HepG2 (cell line): ENCODE results near the gene FAM81A. TPM values are rescaled to one million over a fixed set of nuclear protein-coding genes. Genes with fewer than 3 reads are reported as not detected.

Experiments
- ATAC-seq: fragments of 200-7000 bp; cut with Tn5 transposase; 3 replicates; pipeline ENCODE4 v1.9.1; 2020; ENCODE audit warnings: mild to moderate bottlenecking, moderate library complexity
- BruUV-seq: library from RNA; stranded (reverse); fragments of 400-500 nt; replicated peaks from 2 replicates; lab custom pipeline; 2021; lab: Mats Ljungman, UMichigan
- CTCF ChIA-PET: fragments of 300-600 bp; formaldehyde crosslinking; extraction: SDS; loops from one replicate; lab custom pipeline; 2021; ENCODE audit warnings: low total read pairs, inconsistent platforms, low intra/inter-chr PET ratio; lab: Yijun Ruan, JAX
- POLR2A ChIA-PET: fragments of 350-600 bp; sonication (Branson Sonifier 250); formaldehyde crosslinking; loops from one replicate; lab custom pipeline; 2020; ENCODE audit warnings: antibody characterized with exemption, inconsistent platforms; lab: Yijun Ruan, JAX
- DNase-seq: peaks from one replicate; pipeline ENCODE4 v3.0.0-alpha.2; 2015; ENCODE audit warnings: low spot score
- FAIRE-seq: peaks from 3 replicates; lab custom pipeline; 2011; peaks lifted over from hg19 to GRCh38; lab: Jason Lieb, UNC
- H2AFZ ChIP-seq: one replicate; pipeline ENCODE4 v1.6.1; 2011; ENCODE audit warnings: low read length, inconsistent platforms
- H3K27ac ChIP-seq: fragments of 300-600 bp; 3 replicates; pipeline ENCODE4 v1.8.0; 2011; ENCODE audit warnings: mixed run types, mild to moderate bottlenecking, mixed read lengths, low read length, inconsistent platforms; ENCODE audit not compliant: insufficient read depth; ENCODE audit errors: extremely low read length
- H3K27me3 ChIP-seq, 2 experiments: fragments of 200-600 bp in 1 of 2; 2 replicates in 1 of 2; 3 replicates in 1 of 2; pipeline versions ENCODE4 v1.6.0 to v1.8.0; 2011; ENCODE audit warnings: low read length in 2 of 2, mild to moderate bottlenecking in 2 of 2, moderate library complexity in 2 of 2, inconsistent platforms in 1 of 2; ENCODE audit not compliant: insufficient read depth in 2 of 2, control insufficient read depth in 1 of 2
- H3K36me3 ChIP-seq, 2 experiments: fragments of 200-600 bp in 1 of 2; replicated peaks in 1 of 2; 2 replicates in 1 of 2; 3 replicates in 1 of 2; pipeline versions ENCODE4 v1.5.1 to v1.8.0; 2011; ENCODE audit warnings: low read length in 2 of 2, inconsistent platforms in 1 of 2; ENCODE audit not compliant: insufficient read depth in 2 of 2, control insufficient read depth in 1 of 2
- H3K4me1 ChIP-seq: 2 replicates; pipeline ENCODE4 v1.5.1; 2012; ENCODE audit warnings: low read length, inconsistent platforms; ENCODE audit not compliant: insufficient read depth
- H3K4me2 ChIP-seq: 2 replicates; pipeline ENCODE4 v1.6.0; 2011; ENCODE audit warnings: low read depth, low read length, inconsistent platforms
- H3K4me3 ChIP-seq, 3 experiments: fragments of 200-600 bp in 1 of 3; sonication (generic), shearing (Covaris generic) in 1 of 3; replicated peaks in 1 of 3; 2 replicates each; pipeline ENCODE4 v1.5.1; 2011 to 2016; ENCODE audit warnings: low read length in 3 of 3, inconsistent platforms in 2 of 3, low read depth in 2 of 3, mild to moderate bottlenecking in 2 of 3, control low read depth in 1 of 3, mixed read lengths in 1 of 3; ENCODE audit not compliant: insufficient read depth in 1 of 3
- H3K79me2 ChIP-seq: one replicate; pipeline ENCODE4 v1.6.1; 2011; ENCODE audit warnings: low read length, inconsistent platforms; ENCODE audit not compliant: insufficient read depth
- H3K9ac ChIP-seq: 2 replicates; pipeline ENCODE4 v1.6.0; 2011; ENCODE audit warnings: mild to moderate bottlenecking, low read depth, low read length, inconsistent platforms; ENCODE audit not compliant: insufficient read depth
- H3K9me3 ChIP-seq: 2 replicates; pipeline ENCODE4 v1.5.1; 2012; ENCODE audit warnings: mild to moderate bottlenecking, low read length
- H4K20me1 ChIP-seq: 2 replicates; pipeline ENCODE4 v1.6.0; 2011; ENCODE audit warnings: inconsistent platforms, mild to moderate bottlenecking, low read length, moderate library complexity; ENCODE audit not compliant: insufficient read depth
- E2F2 ChIP-seq: sonication (generic); formaldehyde crosslinking; IDR thresholded peaks from 2 replicates; pipeline ENCODE4 v1.4.0; 2020; ENCODE audit warnings: missing genetic modification reagents, borderline replicate concordance
- GABPB1 ChIP-seq: IDR thresholded peaks from 2 replicates; pipeline ENCODE4 v1.6.1; 2016; ENCODE audit warnings: mild to moderate bottlenecking, missing genetic modification reagents, moderate library complexity, missing compliant biosample characterization
- GLMP ChIP-seq: sonication (generic); formaldehyde crosslinking; IDR thresholded peaks from 2 replicates; pipeline ENCODE4 v1.9.0; 2021; ENCODE audit warnings: missing genetic modification reagents, mild to moderate bottlenecking, borderline replicate concordance
- KLF12 ChIP-seq: sonication (generic); formaldehyde crosslinking; IDR thresholded peaks from 2 replicates; pipeline ENCODE4 v1.4.0; 2020; ENCODE audit warnings: missing genetic modification reagents, borderline replicate concordance
- SALL1 ChIP-seq: sonication (generic); formaldehyde crosslinking; IDR thresholded peaks from 2 replicates; pipeline ENCODE4 v1.8.0; 2022; ENCODE audit warnings: mild to moderate bottlenecking, missing genetic modification reagents
- SOX13 ChIP-seq, 3 experiments: fragments of 450-650 bp in 1 of 3; sonication (generic) in 1 of 3; formaldehyde crosslinking in 1 of 3; IDR thresholded peaks in 2 of 3; conservative IDR thresholded peaks in 1 of 3; 2 replicates each; pipeline versions ENCODE4 v1.5.0 to v1.6.1; 2016 to 2020; ENCODE audit warnings: antibody characterized with exemption in 1 of 3, mild to moderate bottlenecking in 1 of 3, missing compliant biosample characterization in 1 of 3, missing genetic modification reagents in 1 of 3, moderate library complexity in 1 of 3
- ZNF30 ChIP-seq: sonication (generic); formaldehyde crosslinking; IDR thresholded peaks from 2 replicates; pipeline ENCODE4 v1.5.0; 2020; ENCODE audit warnings: mild to moderate bottlenecking, missing genetic modification reagents
- ZNF607 ChIP-seq: sonication (generic); formaldehyde crosslinking; IDR thresholded peaks from 2 replicates; pipeline ENCODE4 v1.5.1; 2020; ENCODE audit warnings: missing genetic modification reagents, mild to moderate bottlenecking, borderline replicate concordance
- WGBS: methylation state at CpG from one replicate; pipeline ENCODE4 v1.1.6; 2017; ENCODE audit warnings: low lambda C conversion rate; 5-methylcytosine and 5-hydroxymethylcytosine counted together
- in situ Hi-C: cut with HindIII; loops from 2 replicates; pipeline ENCODE4 v1.10.0; 2017; ENCODE audit warnings: low pct_unique_long_range_greater_than_20kb; ENCODE audit not compliant: extremely low pct_ligation_motif_present
- intact Hi-C: fragments of 100-400 bp; cut with micrococcal nuclease; formaldehyde crosslinking; loops from one replicate; pipeline ENCODE4 v1.10.0; 2022; ENCODE audit not compliant: unreplicated experiment
- polyA plus RNA-seq, 8 experiments: library from polyadenylated mRNA; depleted of rRNA in 3 of 8; stranded (reverse) in 7 of 8; unstranded in 1 of 8; fragments of >200 nt; fragmentation: Illumina TruSeq in 4 of 8; extraction: Trizol in 4 of 8; gene quantifications; 2 replicates each; pipeline versions ENCODE4 v1.2.1 to v1.2.3, GENCODE V29; 2011 to 2016; ENCODE audit warnings: low read depth in 4 of 8, missing spikeins in 1 of 8, mixed read lengths in 1 of 8; ENCODE audit not compliant: insufficient read depth in 1 of 8
- total RNA-seq, 5 experiments: library from RNA; depleted of rRNA; stranded (reverse); fragments of >200 nt; fragmentation: Illumina TruSeq; extraction: Trizol; gene quantifications; 2 replicates each; pipeline ENCODE4 v1.2.3, GENCODE V29; 2016; ENCODE audit warnings: low read depth in 1 of 5

The FAM81A gene
- total and polyA plus RNA-seq, 2 of the 13 experiments (the other 11 are each of a cell fraction or from before 2014, with no cell fraction given): 0.09 TPM; not detected in 1

- no peaks in the 10 kb centered on the region for H4K20me1 ChIP-seq
- H3K4me3 ChIP-seq: no peak overlapping the region
- H3K27ac ChIP-seq: no peak overlapping the region
- BruUV-seq: no TSS peak
- WGBS: 7% methylated on average over 3 of the region's 3 CpGs
- H3K79me2 ChIP-seq: no peaks in the 10 kb centered on the region
- no peak for TF ChIP-seq E2F2
- no peak for TF ChIP-seq KLF12 (CRISPR knock-in tag)
- no peak for TF ChIP-seq ZNF607
- no peak for TF ChIP-seq SALL1 (CRISPR knock-in tag)
- no peak for TF ChIP-seq SOX13 (IDR thresholded peaks at IDR 0.05)
- TF ChIP-seq SOX13 (CRISPR knock-in tag; conservative IDR thresholded peaks at IDR 0.05 in 1 of 2, IDR thresholded peaks at IDR 0.05 in 1 of 2): no peak
- no peak for TF ChIP-seq GABPB1 (CRISPR knock-in tag)
- no peak for TF ChIP-seq ZNF30
- TF ChIP-seq GLMP (CRISPR knock-in tag): no peak
- peak; percentile 12 for DNase-seq
- intact Hi-C loops (no loop called here), in situ Hi-C loops (no loop called here)
- no peak overlapping the region for H2AFZ ChIP-seq
- CTCF ChIA-PET: no interaction called here
- H3K9me3 ChIP-seq: no peaks in the 10 kb centered on the region
- peaks cover 1 to 9% of the 10 kb centered on the region in 2 experiments; a peak in 4 of 5 replicates for H3K27me3 ChIP-seq
- no peak overlapping the region for H3K4me2 ChIP-seq
- no peak for FAIRE-seq
- H3K4me1 ChIP-seq: peaks cover 7% of the 10 kb centered on the region; the same call in 1 of the 2 replicates
- POLR2A ChIA-PET: no interaction called here
- H3K36me3 ChIP-seq: no peaks in the 10 kb centered on the region
- ATAC-seq: no peak
- H3K9ac ChIP-seq: no peak overlapping the region
Observed at GRCh38 chr15:59446232-59446957, 8.4 kb downstream of the FAM81A start.
